Trophoblast cell (in vitro differentiated cells and primary cell): ENCODE measurements around the gene CELF5.

Experiments used
- DNase-seq, 2 donors: peaks; one replicate each; pipeline ENCODE4 v3.0.0-alpha.2; 2016
- H2AFZ ChIP-seq: 2 replicates; pipeline ENCODE4 v1.6.1; 2013; ENCODE audit warnings: low read length, moderate library complexity, mild to moderate bottlenecking; ENCODE audit not compliant: insufficient read depth, poor library complexity
- H2AK5ac ChIP-seq: 2 replicates; pipeline ENCODE4 v1.6.1; 2013; ENCODE audit warnings: mild to moderate bottlenecking, low read length
- H2BK120ac ChIP-seq: 2 replicates; pipeline ENCODE4 v1.6.1; 2013; ENCODE audit warnings: low read length, mild to moderate bottlenecking, moderate library complexity; ENCODE audit not compliant: insufficient read depth, poor library complexity
- H2BK12ac ChIP-seq: 2 replicates; pipeline ENCODE4 v1.6.1; 2013; ENCODE audit warnings: mild to moderate bottlenecking, low read length, moderate library complexity
- H2BK5ac ChIP-seq: 2 replicates; pipeline ENCODE4 v1.6.1; 2013; ENCODE audit warnings: low read length, low read depth, moderate library complexity, mild to moderate bottlenecking; ENCODE audit not compliant: poor library complexity
- H3K14ac ChIP-seq: 2 replicates; pipeline ENCODE4 v1.6.1; 2013; ENCODE audit warnings: mild to moderate bottlenecking, low read length
- H3K18ac ChIP-seq: 2 replicates; pipeline ENCODE4 v1.6.1; 2013; ENCODE audit warnings: mild to moderate bottlenecking, low read length
- H3K23ac ChIP-seq: 2 replicates; pipeline ENCODE4 v1.6.1; 2013; ENCODE audit warnings: low read length
- H3K27ac ChIP-seq: 2 replicates; pipeline ENCODE4 v1.5.1; 2013; ENCODE audit warnings: low read depth, mild to moderate bottlenecking, inconsistent platforms, low read length, moderate library complexity
- H3K27me3 ChIP-seq: 2 replicates; pipeline ENCODE4 v1.6.1; 2013; ENCODE audit warnings: inconsistent platforms, mild to moderate bottlenecking, low read length, moderate library complexity; ENCODE audit not compliant: insufficient read depth
- H3K36me3 ChIP-seq, 2 experiments: 1 replicate in 1 of 2; 2 replicates in 1 of 2; pipeline ENCODE4 v1.6.1; 2013; ENCODE audit warnings: low read length in 2 of 2, mild to moderate bottlenecking in 2 of 2, moderate library complexity in 1 of 2; ENCODE audit not compliant: insufficient read depth in 2 of 2, control insufficient read depth in 1 of 2
- H3K4ac ChIP-seq: 2 replicates; pipeline ENCODE4 v1.6.1; 2013; ENCODE audit warnings: low read depth, mild to moderate bottlenecking, low read length, moderate library complexity
- H3K4me1 ChIP-seq, 2 experiments: 1 replicate in 1 of 2; 2 replicates in 1 of 2; pipeline ENCODE4 v1.6.1; 2013; ENCODE audit warnings: low read length in 2 of 2, mild to moderate bottlenecking in 2 of 2, moderate library complexity in 1 of 2; ENCODE audit not compliant: insufficient read depth in 2 of 2, control insufficient read depth in 1 of 2
- H3K4me2 ChIP-seq: 2 replicates; pipeline ENCODE4 v1.6.1; 2013; ENCODE audit warnings: inconsistent platforms, mild to moderate bottlenecking, low read length, moderate library complexity
- H3K4me3 ChIP-seq: 2 replicates; pipeline ENCODE4 v1.5.1; 2013; ENCODE audit warnings: mild to moderate bottlenecking, low read depth, low read length, inconsistent platforms
- H3K79me1 ChIP-seq: one replicate; pipeline ENCODE4 v1.6.1; 2013; ENCODE audit warnings: low read length
- H3K79me2 ChIP-seq: 2 replicates; pipeline ENCODE4 v1.6.1; 2013; ENCODE audit warnings: low read length, mild to moderate bottlenecking; ENCODE audit not compliant: control insufficient read depth, insufficient read depth, poor library complexity
- H3K9ac ChIP-seq: 2 replicates; pipeline ENCODE4 v1.6.1; 2013; ENCODE audit warnings: mild to moderate bottlenecking, low read length
- H3K9me3 ChIP-seq: 2 replicates; pipeline ENCODE4 v1.6.1; 2013; ENCODE audit warnings: low read depth, mild to moderate bottlenecking, control low read depth, inconsistent platforms, low read length; ENCODE audit not compliant: insufficient read depth
- H4K12ac ChIP-seq: 2 replicates; pipeline ENCODE4 v1.6.1; 2013; ENCODE audit warnings: low read depth, mild to moderate bottlenecking, low read length, moderate library complexity
- H4K8ac ChIP-seq: 2 replicates; pipeline ENCODE4 v1.6.1; 2013; ENCODE audit warnings: low read depth, mild to moderate bottlenecking, low read length, moderate library complexity
- H4K91ac ChIP-seq: one replicate; pipeline ENCODE4 v1.6.1; 2013; ENCODE audit warnings: low read depth, mild to moderate bottlenecking, low read length, moderate library complexity
- WGBS: extraction: QIAGEN DNeasy Blood & Tissue Kit; methylation state at CpG from one replicate; pipeline ENCODE4 v1.1.7; 2013; ENCODE audit warnings: missing lambda C conversion rate; ENCODE audit not compliant: insufficient read length, insufficient coverage; ENCODE audit errors: extremely low coverage; 5-methylcytosine and 5-hydroxymethylcytosine counted together

The CELF5 gene

DNA sequence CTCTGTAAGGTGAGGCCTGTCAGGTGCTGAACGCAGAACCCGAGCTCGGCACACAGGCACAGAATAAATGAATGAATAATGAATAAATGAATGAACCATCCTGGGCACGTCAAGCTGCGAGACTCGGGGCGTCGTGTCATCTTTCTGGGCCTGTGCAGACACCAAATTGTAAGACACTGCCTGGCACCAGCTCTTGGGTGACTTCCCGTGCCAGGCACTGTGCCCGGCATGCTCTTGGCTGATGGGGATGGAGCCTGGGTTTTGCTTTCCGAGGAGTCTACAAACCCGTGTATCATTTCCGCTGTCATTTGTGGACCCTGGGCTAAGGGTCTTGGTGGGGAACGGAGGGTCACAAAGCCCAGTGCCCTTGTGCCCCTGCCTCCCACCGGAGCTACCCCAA is 43.9 kb downstream of the CELF5 start:
- no peaks in the 10 kb centered on the region for H3K4me1 ChIP-seq

DNA sequence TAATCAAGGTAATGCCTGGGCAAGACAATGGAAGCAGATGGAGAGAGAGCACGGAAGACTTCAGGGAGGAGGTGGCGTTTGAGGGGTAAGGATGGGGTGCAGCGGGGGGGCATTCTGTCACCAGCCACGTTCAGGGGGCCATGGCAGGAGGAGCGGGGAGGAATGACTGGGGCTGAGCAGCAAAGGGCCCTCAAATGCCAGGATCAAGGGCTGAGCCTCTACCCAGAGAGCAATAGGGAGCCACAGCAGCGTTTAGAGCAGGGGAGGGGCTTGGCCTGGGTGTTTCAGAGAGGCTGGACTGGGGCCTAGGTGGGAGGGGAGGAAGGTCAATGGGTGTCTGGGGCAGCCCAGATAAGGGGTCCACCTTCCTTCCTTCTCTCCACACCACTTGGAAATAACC is 44.3 kb downstream of the CELF5 start:
- H3K18ac ChIP-seq, result no peak overlapping the region
- peaks cover 3% of the 10 kb centered on the region for H3K27me3 ChIP-seq
- no peak overlapping the region for H3K27ac ChIP-seq
- no peak overlapping the region for H3K9ac ChIP-seq
- WGBS, result no CpG with 5 or more reads among the region's 6 CpGs
- no peak overlapping the region for H3K14ac ChIP-seq
- H3K79me1 ChIP-seq, result no peaks in the 10 kb centered on the region
- H2BK12ac ChIP-seq, result no peak overlapping the region
- no peaks in the 10 kb centered on the region for H3K79me2 ChIP-seq
- no peak overlapping the region for H4K8ac ChIP-seq
- no peak overlapping the region for H3K23ac ChIP-seq
- no peak overlapping the region for H4K91ac ChIP-seq
- H3K4ac ChIP-seq, result no peak overlapping the region
- no peak overlapping the region for H3K4me2 ChIP-seq
- DNase-seq, result no peak
- H2AK5ac ChIP-seq, result no peak overlapping the region
- no peak overlapping the region for H2BK120ac ChIP-seq
- no peak overlapping the region for H4K12ac ChIP-seq
- no peak overlapping the region for H3K4me3 ChIP-seq
- H3K36me3 ChIP-seq, result no peaks in the 10 kb centered on the region
- peaks cover 11% of the 10 kb centered on the region for H3K9me3 ChIP-seq
- no peaks in the 10 kb centered on the region for H3K4me1 ChIP-seq
- H2BK5ac ChIP-seq, result no peak overlapping the region
- no peak overlapping the region for H2AFZ ChIP-seq

More for the DNA sequence above, 43.9 kb downstream of the CELF5 start:
- Histone ChIP-seq H2AK5ac (no peak overlapping the region), H2BK5ac (no peak overlapping the region), H2BK120ac (no peak overlapping the region), H3K79me1 (no peaks in the 10 kb centered on the region), H4K91ac (no peak overlapping the region), H3K27me3 (peaks cover 3% of the 10 kb centered on the region), H3K9ac (no peak overlapping the region), H3K18ac (no peak overlapping the region), H2BK12ac (no peak overlapping the region), H3K4ac (no peak overlapping the region), H3K4me3 (no peak overlapping the region), H3K4me2 (no peak overlapping the region), H3K79me2 (no peaks in the 10 kb centered on the region), H4K12ac (no peak overlapping the region), H3K27ac (no peak overlapping the region), H3K9me3 (peaks cover 11% of the 10 kb centered on the region), H3K36me3 (no peaks in the 10 kb centered on the region), H3K23ac (no peak overlapping the region), H2AFZ (no peak overlapping the region), H3K14ac (no peak overlapping the region), H4K8ac (no peak overlapping the region)
- WGBS, result no CpG with 5 or more reads among the region's 15 CpGs
- DNase-seq, result no peak

DNA sequence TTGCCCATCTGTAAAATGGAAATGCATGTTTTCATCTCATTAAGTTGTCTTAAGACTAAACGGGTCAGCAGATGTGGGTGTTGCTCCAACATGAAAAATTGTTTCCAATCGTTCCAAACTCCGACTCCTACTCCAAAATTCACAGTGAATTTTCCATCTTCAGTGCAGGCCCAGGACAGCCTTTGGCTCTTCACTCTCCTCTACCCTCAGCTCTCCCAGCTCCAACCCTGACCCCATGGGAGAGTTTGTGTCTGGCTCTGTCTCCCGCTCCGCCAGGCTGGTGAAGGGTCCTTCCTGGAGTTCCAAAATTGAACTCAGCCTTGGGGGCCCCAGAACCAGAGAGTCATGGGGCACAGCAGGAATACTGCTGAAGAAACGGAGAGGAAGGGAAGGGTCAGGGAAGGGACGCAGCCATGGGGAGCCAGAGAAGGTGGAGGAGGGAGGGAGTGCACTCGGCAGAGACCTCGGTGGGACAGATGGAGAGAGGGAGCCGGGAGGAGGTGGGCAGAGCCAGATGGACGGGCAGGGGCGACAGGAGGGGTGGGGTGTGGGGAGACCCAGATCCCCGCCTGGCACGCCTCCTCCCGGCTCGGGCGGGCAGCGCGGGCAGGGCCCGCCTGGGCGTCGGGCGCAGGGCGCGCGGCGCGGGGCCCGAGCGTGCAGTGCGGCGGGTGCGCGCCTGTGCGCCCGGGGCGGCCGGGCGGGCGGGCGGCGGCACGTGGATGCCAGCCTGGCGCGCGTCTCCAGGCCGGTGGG is 45.6 kb downstream of the CELF5 start:
- no CpG with 5 or more reads among the region's 47 CpGs for WGBS
- peaks cover 3% of the 10 kb centered on the region for H3K27me3 ChIP-seq
- no peaks in the 10 kb centered on the region for H3K79me1 ChIP-seq
- H3K4ac ChIP-seq, result no peak overlapping the region
- H2BK5ac ChIP-seq, result no peak overlapping the region
- no peak overlapping the region for H2BK12ac ChIP-seq
- no peak overlapping the region for H4K8ac ChIP-seq
- no peak overlapping the region for H3K4me2 ChIP-seq
- H2AFZ ChIP-seq, result no peak overlapping the region
- no peak overlapping the region for H4K91ac ChIP-seq
- H3K4me3 ChIP-seq, result no peak overlapping the region
- H3K36me3 ChIP-seq, result no peaks in the 10 kb centered on the region
- no peak overlapping the region for H3K14ac ChIP-seq
- no peak overlapping the region for H3K9ac ChIP-seq
- H3K79me2 ChIP-seq, result no peaks in the 10 kb centered on the region
- no peak overlapping the region for H3K18ac ChIP-seq
- no peak overlapping the region for H3K27ac ChIP-seq
- peaks cover 14% of the 10 kb centered on the region for H3K9me3 ChIP-seq
- no peak for DNase-seq
- H2AK5ac ChIP-seq, result no peak overlapping the region
- H2BK120ac ChIP-seq, result no peak overlapping the region
- H3K4me1 ChIP-seq, result no peaks in the 10 kb centered on the region
- no peak overlapping the region for H3K23ac ChIP-seq
- H4K12ac ChIP-seq, result no peak overlapping the region

DNA sequence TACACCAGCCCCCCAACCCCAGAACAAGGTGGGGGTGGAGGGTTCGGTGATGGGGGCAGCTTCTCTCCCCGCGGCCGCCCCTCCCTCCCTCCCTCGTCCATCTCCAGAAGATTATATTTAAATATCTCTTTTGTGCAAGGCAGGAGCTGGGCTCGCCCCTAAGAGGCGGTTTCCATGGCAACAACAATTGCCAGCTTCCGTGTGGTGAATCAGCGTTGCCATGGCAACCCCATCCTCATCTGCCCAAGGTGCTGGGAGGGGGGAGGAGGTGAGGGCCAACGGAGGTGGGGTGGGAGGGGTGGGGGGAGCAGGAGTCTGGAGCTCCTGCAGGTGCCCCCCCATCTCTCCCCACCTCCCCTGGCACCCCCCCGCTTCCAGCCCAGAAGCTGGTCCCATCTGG is 46.4 kb downstream of the CELF5 start:
- H3K9me3 ChIP-seq, result peaks cover 14% of the 10 kb centered on the region
- H3K79me2 ChIP-seq, result no peaks in the 10 kb centered on the region
- H3K27me3 ChIP-seq, result peaks cover 3% of the 10 kb centered on the region
- H3K36me3 ChIP-seq, result no peaks in the 10 kb centered on the region
- H2BK12ac ChIP-seq, result no peak overlapping the region
- no peak overlapping the region for H4K8ac ChIP-seq
- H3K23ac ChIP-seq, result no peak overlapping the region
- H3K27ac ChIP-seq, result no peak overlapping the region
- no peak overlapping the region for H4K12ac ChIP-seq
- no peak overlapping the region for H2BK5ac ChIP-seq
- H4K91ac ChIP-seq, result no peak overlapping the region
- H3K79me1 ChIP-seq, result no peaks in the 10 kb centered on the region
- WGBS, result no CpG with 5 or more reads among the region's 11 CpGs
- DNase-seq, result no peak
- H2AFZ ChIP-seq, result no peak overlapping the region
- no peak overlapping the region for H3K9ac ChIP-seq
- no peak overlapping the region for H3K4ac ChIP-seq
- H3K4me1 ChIP-seq, result peaks cover 2 to 4% of the 10 kb centered on the region in 2 experiments
- H2AK5ac ChIP-seq, result no peak overlapping the region
- H3K14ac ChIP-seq, result no peak overlapping the region
- no peak overlapping the region for H2BK120ac ChIP-seq
- H3K18ac ChIP-seq, result no peak overlapping the region
- H3K4me2 ChIP-seq, result no peak overlapping the region
- no peak overlapping the region for H3K4me3 ChIP-seq
